Activated CD4-positive, alpha-beta T cell treated with anti-CD3 and anti-CD28 coated beads, Interleukin-10, Interleukin-2, amounts not matched to agents 100 ng/mL and 50 ng/mL, durations not matched to agents 16 hours and 8 hours (primary cell): ENCODE data around the gene EPHA4.

ENCODE experiments used
- DNase-seq: peaks from one replicate; pipeline ENCODE4 v3.0.0-alpha.2; 2020

EPHA4 gene

GRCh38 chr2:221501883-221502269 lies 70.2 kb downstream of the EPHA4 start:
- no peak for DNase-seq

GRCh38 chr2:221501210-221501882 lies 70.8 kb downstream of the EPHA4 start:
- no peak for DNase-seq

- no peak for DNase-seq
Observed at GRCh38 chr2:221500501-221501209, 71.4 kb downstream of the EPHA4 start.

GRCh38 chr2:221495731-221496130 lies 76.4 kb downstream of the EPHA4 start:
- DNase-seq = no peak

- no peak for DNase-seq
Observed at GRCh38 chr2:221494556-221494955, 77.5 kb downstream of the EPHA4 start.

- DNase-seq = no peak
Observed at GRCh38 chr2:221493391-221493790, 78.7 kb downstream of the EPHA4 start.

- no peak for DNase-seq
Observed at GRCh38 chr2:221492636-221493035, 79.5 kb downstream of the EPHA4 start.

- DNase-seq = no peak
Observed at GRCh38 chr2:221490506-221491060, 81.5 kb downstream of the EPHA4 start.

- DNase-seq = no peak
Observed at GRCh38 chr2:221488136-221488807, 83.8 kb downstream of the EPHA4 start.

GRCh38 chr2:221486106-221486505 lies 86.0 kb downstream of the EPHA4 start:
- DNase-seq = no peak

GRCh38 chr2:221485503-221485870 lies 86.6 kb downstream of the EPHA4 start:
- DNase-seq = no peak

GRCh38 chr2:221484761-221485502 lies 87.2 kb downstream of the EPHA4 start:
- no peak for DNase-seq

- DNase-seq = no peak
Observed at GRCh38 chr2:221482666-221483455, 89.2 kb downstream of the EPHA4 start.

- no peak for DNase-seq
Observed at GRCh38 chr2:221480821-221481220, 91.3 kb downstream of the EPHA4 start.

GRCh38 chr2:221480163-221480562 lies 91.9 kb downstream of the EPHA4 start:
- DNase-seq = no peak

- no peak for DNase-seq
Observed at GRCh38 chr2:221478485-221478863, 93.6 kb downstream of the EPHA4 start.

- DNase-seq = no peak
Observed at GRCh38 chr2:221477714-221478484, 94.2 kb downstream of the EPHA4 start.

- DNase-seq = no peak
Observed at GRCh38 chr2:221476195-221476594, 95.9 kb downstream of the EPHA4 start.

GRCh38 chr2:221473451-221473850 lies 98.7 kb downstream of the EPHA4 start:
- no peak for DNase-seq

GRCh38 chr2:221468317-221468716 lies 103.8 kb downstream of the EPHA4 start:
- DNase-seq = no peak

GRCh38 chr2:221467610-221468009 lies 104.5 kb downstream of the EPHA4 start:
- no peak for DNase-seq

- DNase-seq = no peak
Observed at GRCh38 chr2:221466744-221467143, 105.4 kb downstream of the EPHA4 start.
